Measurements from ENCODE around the gene NKTR. TPM values are rescaled to one million over a fixed set of nuclear protein-coding genes. Genes with fewer than 3 reads are reported as not detected.

Gene NKTR
- total RNA-seq, 1 donor from 2014 or later = 142 TPM

- no peak for TF ChIP-seq CTCF (IDR thresholded peaks at IDR 0.05; ENCODE audit: unreplicated experiment)
- Mint-ChIP-seq H3K4me1 (ENCODE audit: low read depth) (peaks cover 12% of the 10 kb centered on the region), H3K4me3 (ENCODE audit: low read depth) (peak overlapping the region; percentile 53), H3K36me3 (ENCODE audit: insufficient read depth) (peaks cover 2% of the 10 kb centered on the region), H3K27ac (no peak overlapping the region), H3K27me3 (no peaks in the 10 kb centered on the region), H3K9me3 (ENCODE audit: low read depth) (no peaks in the 10 kb centered on the region)
- no peak for DNase-seq (ENCODE audit: low spot score, unreplicated experiment)
Observed at GRCh38 chr3:42656680-42657610, 56.5 kb downstream of the NKTR start.

GRCh38 chr3:42657675-42658074 is 57.2 kb downstream of the NKTR start:
- peaks cover 7% of the 10 kb centered on the region for H3K4me1 Mint-ChIP-seq (ENCODE audit: low read depth)
- peaks cover 2% of the 10 kb centered on the region for H3K36me3 Mint-ChIP-seq (ENCODE audit: insufficient read depth)
- TF ChIP-seq CTCF (IDR thresholded peaks at IDR 0.05; ENCODE audit: unreplicated experiment) = no peak

GRCh38 chr3:42658091-42658770 is 57.7 kb downstream of the NKTR start:
- no peaks in the 10 kb centered on the region for H3K9me3 Mint-ChIP-seq (ENCODE audit: low read depth)
- H3K4me3 Mint-ChIP-seq (ENCODE audit: low read depth) = no peak overlapping the region
- peaks cover 4% of the 10 kb centered on the region for H3K4me1 Mint-ChIP-seq (ENCODE audit: low read depth)
- peaks cover 2% of the 10 kb centered on the region for H3K36me3 Mint-ChIP-seq (ENCODE audit: insufficient read depth)
- TF ChIP-seq CTCF (IDR thresholded peaks at IDR 0.05; ENCODE audit: unreplicated experiment) = no peak
- DNase-seq (ENCODE audit: low spot score, unreplicated experiment) = no peak
- H3K27me3 Mint-ChIP-seq = no peaks in the 10 kb centered on the region
- no peak overlapping the region for H3K27ac Mint-ChIP-seq

More at GRCh38 chr3:42657675-42658074, 57.2 kb downstream of the NKTR start:
- Mint-ChIP-seq H3K27ac (no peak overlapping the region), H3K9me3 (ENCODE audit: low read depth) (no peaks in the 10 kb centered on the region), H3K27me3 (no peaks in the 10 kb centered on the region), H3K4me3 (ENCODE audit: low read depth) (no peak overlapping the region)
- no peak for DNase-seq (ENCODE audit: low spot score, unreplicated experiment)

GRCh38 chr3:42658771-42659390 is 58.4 kb downstream of the NKTR start:
- H3K4me3 Mint-ChIP-seq (ENCODE audit: low read depth) = no peak overlapping the region

More at GRCh38 chr3:42658771-42659390, 58.4 kb downstream of the NKTR start:
- Mint-ChIP-seq H3K36me3 (ENCODE audit: insufficient read depth) (peaks cover 2% of the 10 kb centered on the region), H3K9me3 (ENCODE audit: low read depth) (no peaks in the 10 kb centered on the region), H3K27ac (no peak overlapping the region), H3K27me3 (no peaks in the 10 kb centered on the region), H3K4me1 (ENCODE audit: low read depth) (no peaks in the 10 kb centered on the region)
- DNase-seq (ENCODE audit: low spot score, unreplicated experiment) = no peak
- no peak for TF ChIP-seq CTCF (IDR thresholded peaks at IDR 0.05; ENCODE audit: unreplicated experiment)

Measured in progenitor cell of endocrine pancreas (in vitro differentiated cells).